Hepatocyte (in vitro differentiated cells): ENCODE data around the gene ZBTB4. TPM values are rescaled to one million over a fixed set of nuclear protein-coding genes. Genes with fewer than 3 reads are reported as not detected.
"Not testable (repeated sequence)": the region's sequence is repeated elsewhere in the genome, so short reads cannot be mapped to it uniquely, and the experiment has no call there.

ENCODE experiments used
- DNase-seq: peaks from one replicate; pipeline ENCODE4 v3.0.0-alpha.2; 2016; ENCODE audit warnings: low spot score
- H2AFZ ChIP-seq: fragments of 200-600 bp; sonication (generic); 2 replicates; pipeline ENCODE4 v1.6.0; 2016; ENCODE audit warnings: antibody characterized with exemption, mild to moderate bottlenecking
- H3K27ac ChIP-seq: fragments of 200-600 bp; sonication (generic); 2 replicates; pipeline ENCODE4 v1.5.1; 2016; ENCODE audit warnings: mild to moderate bottlenecking
- H3K27me3 ChIP-seq: fragments of 200-600 bp; sonication (generic); 2 replicates; pipeline ENCODE4 v1.6.1; 2016
- H3K36me3 ChIP-seq: fragments of 200-600 bp; sonication (generic); replicated peaks from 2 replicates; pipeline ENCODE4 v1.5.1; 2016; ENCODE audit warnings: low read depth; ENCODE audit not compliant: insufficient read depth
- H3K4me1 ChIP-seq: fragments of 200-600 bp; sonication (generic); 2 replicates; pipeline ENCODE4 v1.5.1; 2016; ENCODE audit warnings: mild to moderate bottlenecking, moderate library complexity; ENCODE audit not compliant: insufficient read depth
- H3K4me2 ChIP-seq: fragments of 200-600 bp; sonication (generic); 2 replicates; pipeline ENCODE4 v1.6.0; 2016
- H3K4me3 ChIP-seq: fragments of 200-600 bp; sonication (generic); 2 replicates; pipeline ENCODE4 v1.5.1; 2016; ENCODE audit warnings: mild to moderate bottlenecking
- H3K79me2 ChIP-seq: fragments of 200-600 bp; sonication (generic); 2 replicates; pipeline ENCODE4 v1.6.0; 2017; ENCODE audit warnings: mild to moderate bottlenecking
- H3K9me2 ChIP-seq: fragments of 200-600 bp; sonication (generic); replicated peaks from 2 replicates; pipeline ENCODE4 v1.6.0; 2017; ENCODE audit warnings: mild to moderate bottlenecking; ENCODE audit not compliant: insufficient read depth
- H3K9me3 ChIP-seq: fragments of 200-600 bp; sonication (generic); 2 replicates; pipeline ENCODE4 v1.5.1; 2016; ENCODE audit warnings: low read depth, mild to moderate bottlenecking
- H4K20me1 ChIP-seq: fragments of 200-600 bp; sonication (generic); 2 replicates; pipeline ENCODE4 v1.6.0; 2016; ENCODE audit warnings: mild to moderate bottlenecking; ENCODE audit not compliant: insufficient read depth, poor library complexity, severe bottlenecking
- EZH2 ChIP-seq: fragments of 200-600 bp; sonication (generic); IDR thresholded peaks from 2 replicates; pipeline ENCODE4 v1.6.1; 2016; ENCODE audit warnings: antibody characterized with exemption, mild to moderate bottlenecking, borderline replicate concordance
- EZH2phosphoT487 ChIP-seq: fragments of 200-600 bp; sonication (generic); IDR thresholded peaks from one replicate; pipeline ENCODE4 v1.6.1; 2018; ENCODE audit warnings: antibody characterized with exemption, mild to moderate bottlenecking, low read depth, moderate library complexity; ENCODE audit not compliant: unreplicated experiment, severe bottlenecking
- WGBS: methylation state at CpG from one replicate; pipeline ENCODE4 v1.1.6; 2016; ENCODE audit warnings: low lambda C conversion rate; ENCODE audit errors: missing lambda C conversion rate; 5-methylcytosine and 5-hydroxymethylcytosine counted together
- polyA plus RNA-seq: library from polyadenylated mRNA; unstranded; fragments of >200 nt; fragmentation: Nextera tagmentation; extraction: Ambion mirVana; gene quantifications from 2 replicates; pipeline ENCODE4 v1.2.1, GENCODE V29; 2016
- total RNA-seq: library from RNA; depleted of rRNA; stranded (reverse); fragments of >200 nt; gene quantifications from 2 replicates; pipeline ENCODE4 v1.2.3, GENCODE V29; 2014
- TF ChIP-seq, protein P1 (sequence below): fragments of 200-600 bp; sonication (generic); IDR thresholded peaks from 2 replicates; pipeline ENCODE4 v1.5.1; 2016; ENCODE audit warnings: antibody characterized with exemption, mild to moderate bottlenecking; ENCODE audit not compliant: poor library complexity

Gene ZBTB4
- total and polyA plus RNA-seq, 2 experiments from 2014 or later, result 20.8 to 27.1 TPM

- Histone ChIP-seq H3K36me3 (no peaks in the 10 kb centered on the region), H3K4me1 (peaks cover 53% of the 10 kb centered on the region), H3K9me2 (no peaks in the 10 kb centered on the region), H3K27ac (peak within 1 kb of the TSS; percentile 100), H3K27me3 (no peaks in the 10 kb centered on the region), H3K4me3 (peak within 1 kb of the TSS; percentile 70), H4K20me1 (peaks cover 46% of the 10 kb centered on the region), H2AFZ (peak within 1 kb of the TSS; percentile 60), H3K79me2 (peaks cover 70% of the 10 kb centered on the region), H3K9me3 (no peaks in the 10 kb centered on the region), H3K4me2 (peak within 1 kb of the TSS; percentile 88)
- 1% methylated on average over 53 of the region's 64 CpGs for WGBS
- TF ChIP-seq EZH2phosphoT487 (no peak), EZH2 (no peak)
- TF ChIP-seq, protein P1, sequence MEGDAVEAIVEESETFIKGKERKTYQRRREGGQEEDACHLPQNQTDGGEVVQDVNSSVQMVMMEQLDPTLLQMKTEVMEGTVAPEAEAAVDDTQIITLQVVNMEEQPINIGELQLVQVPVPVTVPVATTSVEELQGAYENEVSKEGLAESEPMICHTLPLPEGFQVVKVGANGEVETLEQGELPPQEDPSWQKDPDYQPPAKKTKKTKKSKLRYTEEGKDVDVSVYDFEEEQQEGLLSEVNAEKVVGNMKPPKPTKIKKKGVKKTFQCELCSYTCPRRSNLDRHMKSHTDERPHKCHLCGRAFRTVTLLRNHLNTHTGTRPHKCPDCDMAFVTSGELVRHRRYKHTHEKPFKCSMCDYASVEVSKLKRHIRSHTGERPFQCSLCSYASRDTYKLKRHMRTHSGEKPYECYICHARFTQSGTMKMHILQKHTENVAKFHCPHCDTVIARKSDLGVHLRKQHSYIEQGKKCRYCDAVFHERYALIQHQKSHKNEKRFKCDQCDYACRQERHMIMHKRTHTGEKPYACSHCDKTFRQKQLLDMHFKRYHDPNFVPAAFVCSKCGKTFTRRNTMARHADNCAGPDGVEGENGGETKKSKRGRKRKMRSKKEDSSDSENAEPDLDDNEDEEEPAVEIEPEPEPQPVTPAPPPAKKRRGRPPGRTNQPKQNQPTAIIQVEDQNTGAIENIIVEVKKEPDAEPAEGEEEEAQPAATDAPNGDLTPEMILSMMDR, result no peak
- DNase-seq, result peak; percentile 99
Measured at GRCh38 chr17:7484067-7484918, 4.9 kb upstream of the ZBTB4 start, which contains the start of gene POLR2A. POLR2A (plus strand) TSS chr17:7484366.

DNA sequence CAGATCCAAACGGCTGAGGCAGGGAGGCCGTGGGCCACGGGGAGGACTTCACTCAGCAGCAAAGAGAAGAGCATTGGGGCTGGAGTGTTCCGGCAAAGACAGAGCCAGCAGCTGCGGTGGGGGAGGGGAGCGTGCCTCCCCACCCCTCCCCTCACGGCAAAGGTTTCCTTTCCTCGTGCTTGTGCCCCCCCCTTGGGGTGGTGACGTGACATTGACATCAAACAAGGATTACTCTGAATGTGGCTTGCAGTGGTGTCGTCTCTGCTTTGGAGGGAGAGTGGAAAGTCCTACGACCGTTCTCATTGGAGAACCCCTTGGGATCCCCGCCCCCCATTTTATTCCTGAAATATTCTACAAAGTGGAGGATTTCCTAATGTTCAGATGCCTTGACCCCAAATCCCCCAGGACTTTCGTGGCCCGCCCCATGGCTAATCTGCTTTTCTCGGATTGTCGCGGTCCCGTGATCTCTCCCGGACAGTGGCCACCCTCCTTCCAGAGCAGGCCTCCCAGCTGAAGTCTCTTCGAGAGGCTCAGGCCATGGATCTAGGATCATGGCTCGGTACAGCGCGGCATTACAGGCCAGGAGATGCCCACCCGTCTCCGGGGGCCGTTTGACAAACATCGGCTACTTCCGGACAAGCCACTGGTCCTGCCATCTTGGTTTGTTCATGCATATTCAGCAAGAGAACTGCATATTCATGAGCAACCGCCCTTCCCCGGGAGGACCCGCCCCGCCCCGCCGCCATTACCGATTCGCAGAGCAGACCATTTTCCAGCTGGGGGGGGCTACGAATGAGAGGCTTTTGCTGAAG, 4.0 kb upstream of the ZBTB4 start:
- Histone ChIP-seq H2AFZ (peak overlapping the region; percentile 60), H3K9me3 (no peaks in the 10 kb centered on the region), H3K4me2 (peak overlapping the region; percentile 78), H4K20me1 (peaks cover 37% of the 10 kb centered on the region), H3K36me3 (no peaks in the 10 kb centered on the region), H3K27me3 (no peaks in the 10 kb centered on the region), H3K79me2 (peaks cover 70% of the 10 kb centered on the region), H3K9me2 (no peaks in the 10 kb centered on the region), H3K4me3 (peak overlapping the region; percentile 20), H3K4me1 (peaks cover 44% of the 10 kb centered on the region), H3K27ac (peak overlapping the region; percentile 100)
- peak; percentile 96 for DNase-seq
- 3% methylated on average over 35 of the region's 38 CpGs for WGBS
- TF ChIP-seq, protein P1, result no peak
- no peak for TF ChIP-seq EZH2phosphoT487
- no peak for TF ChIP-seq EZH2

DNA sequence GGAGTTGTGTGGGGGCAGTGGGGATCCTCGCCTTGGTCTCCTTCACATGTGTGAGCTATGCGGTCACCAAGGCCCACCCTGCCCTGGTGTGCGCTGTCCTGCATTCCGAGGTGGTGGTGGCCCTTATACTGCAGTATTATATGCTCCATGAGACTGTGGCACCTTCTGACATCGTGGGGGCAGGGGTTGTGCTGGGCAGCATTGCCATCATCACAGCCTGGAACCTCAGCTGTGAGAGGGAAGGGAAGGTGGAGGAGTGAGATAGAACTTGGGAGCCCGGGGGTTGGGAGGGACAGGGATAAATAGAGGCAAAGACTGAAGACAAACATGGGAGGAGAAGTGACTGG, 3.3 kb upstream of the ZBTB4 start:
- Histone ChIP-seq H3K4me1 (peaks cover 44% of the 10 kb centered on the region), H4K20me1 (peaks cover 30% of the 10 kb centered on the region), H3K4me2 (peak overlapping the region; percentile 78), H3K79me2 (peaks cover 68% of the 10 kb centered on the region), H3K27ac (peak overlapping the region; percentile 100)
- not testable (repeated sequence) for H2AFZ ChIP-seq, DNase-seq, H3K27me3 ChIP-seq, H3K9me2 ChIP-seq, H3K4me3 ChIP-seq, H3K36me3 ChIP-seq, H3K9me3 ChIP-seq
- 72% methylated on average over 5 of the region's 6 CpGs for WGBS

- not testable (repeated sequence) for H3K36me3 ChIP-seq, H3K9me2 ChIP-seq, DNase-seq, H2AFZ ChIP-seq, H3K9me3 ChIP-seq, H3K4me3 ChIP-seq, H3K27me3 ChIP-seq
- H3K79me2 ChIP-seq, result peaks cover 65% of the 10 kb centered on the region
- H4K20me1 ChIP-seq, result peaks cover 24% of the 10 kb centered on the region
- peak overlapping the region; percentile 78 for H3K4me2 ChIP-seq
- H3K27ac ChIP-seq, result peak overlapping the region; percentile 100
- peaks cover 41% of the 10 kb centered on the region for H3K4me1 ChIP-seq
- WGBS, result 90% methylated on average over 31 of the region's 31 CpGs
Measured at GRCh38 chr17:7481842-7482741, 2.7 kb upstream of the ZBTB4 start.

GRCh38 chr17:7481275-7481674, 1.8 kb upstream of the ZBTB4 start, which contains the start of gene SLC35G6:
SLC35G6 (plus strand) TSS chr17:7481446; CDS start chr17:7481517, 71 bp downstream.
- Histone ChIP-seq H4K20me1 (peaks cover 19% of the 10 kb centered on the region), H3K4me1 (peaks cover 44% of the 10 kb centered on the region), H3K4me2 (peak within 1 kb of the TSS; percentile 94), H3K79me2 (peaks cover 65% of the 10 kb centered on the region), H3K27ac (peak within 1 kb of the TSS; percentile 100)
- H2AFZ ChIP-seq, H3K9me2 ChIP-seq, H3K27me3 ChIP-seq, H3K36me3 ChIP-seq, H3K4me3 ChIP-seq, H3K9me3 ChIP-seq: not testable (repeated sequence)
- WGBS, result 92% methylated on average over 4 of the region's 4 CpGs
- peak; percentile 53 for DNase-seq
